H1 (cell line): ENCODE results near the gene IL23A. TPM values are rescaled to one million over a fixed set of nuclear protein-coding genes. Genes with fewer than 3 reads are reported as not detected.

Experiments
- CTCF ChIA-PET: fragments of 300-600 bp; sonication (Branson Sonifier 250); formaldehyde crosslinking; loops from one replicate; lab custom pipeline; 2021; ENCODE audit not compliant: partially characterized antibody; lab: Charles Lee
- POLR2A ChIA-PET: fragments of 300-600 bp; sonication (Branson Sonifier 250); formaldehyde crosslinking; loops from one replicate; lab custom pipeline; 2021; ENCODE audit warnings: inconsistent platforms; ENCODE audit not compliant: partially characterized antibody; lab: Charles Lee
- DNase-seq, 2 experiments: peaks; one replicate each; pipeline versions ENCODE4 v3.0.0 to v3.0.0-alpha.2; 2010 to 2022; ENCODE audit warnings: low spot score in 2 of 2, low read depth in 1 of 2, mixed read lengths in 1 of 2
- FAIRE-seq: peaks from 2 replicates; lab custom pipeline; 2011; peaks lifted over from hg19 to GRCh38; lab: Jason Lieb, UNC
- H2AFZ ChIP-seq: 2 replicates; pipeline ENCODE4 v1.8.1; 2012; ENCODE audit warnings: low read length, inconsistent platforms
- H2AK5ac ChIP-seq: 2 replicates; pipeline ENCODE4 v1.6.1; 2013; ENCODE audit warnings: low read depth, low read length
- H2BK120ac ChIP-seq: replicated peaks from 2 replicates; pipeline ENCODE3; 2013; ENCODE audit warnings: low read depth, low read length, inconsistent platforms
- H2BK12ac ChIP-seq: 2 replicates; pipeline ENCODE4 v1.6.1; 2013; ENCODE audit warnings: low read depth, low read length
- H2BK15ac ChIP-seq: 2 replicates; pipeline ENCODE4 v1.6.1; 2013; ENCODE audit warnings: low read length
- H2BK20ac ChIP-seq: 2 replicates; pipeline ENCODE4 v1.6.1; 2013; ENCODE audit warnings: low read length
- H2BK5ac ChIP-seq: 2 replicates; pipeline ENCODE4 v1.6.1; 2013; ENCODE audit warnings: low read depth, low read length
- H3K14ac ChIP-seq: 2 replicates; pipeline ENCODE4 v1.6.1; 2013; ENCODE audit warnings: inconsistent platforms; ENCODE audit not compliant: insufficient read length
- H3K18ac ChIP-seq: 2 replicates; pipeline ENCODE4 v1.6.1; 2013; ENCODE audit warnings: low read length; ENCODE audit errors: extremely low read depth
- H3K23ac ChIP-seq: 2 replicates; pipeline ENCODE4 v1.6.1; 2013; ENCODE audit warnings: inconsistent platforms; ENCODE audit not compliant: insufficient read length
- H3K23me2 ChIP-seq: 2 replicates; pipeline ENCODE4 v1.6.1; 2013; ENCODE audit warnings: low read depth, low read length
- H3K27ac ChIP-seq: 2 replicates; pipeline ENCODE4 v1.6.1; 2011; ENCODE audit warnings: low read depth, low read length, inconsistent platforms
- H3K27me3 ChIP-seq, 4 experiments: replicated peaks in 1 of 4; 1 replicate in 1 of 4; 2 replicates in 3 of 4; pipeline versions ENCODE4 v1.6.1 to v1.8.1; 2011 to 2013; ENCODE audit warnings: low read length in 3 of 4, mild to moderate bottlenecking in 3 of 4, inconsistent platforms in 2 of 4, mixed read lengths in 2 of 4, moderate library complexity in 1 of 4; ENCODE audit not compliant: control insufficient read depth in 3 of 4, insufficient read depth in 3 of 4; ENCODE audit errors: extremely low read depth in 1 of 4
- H3K36me3 ChIP-seq, 4 experiments: 2 replicates each; pipeline versions ENCODE4 v1.6.1 to v1.8.1; 2011 to 2013; ENCODE audit warnings: mild to moderate bottlenecking in 4 of 4, low read length in 3 of 4, moderate library complexity in 2 of 4, control low read depth in 1 of 4, inconsistent platforms in 1 of 4; ENCODE audit not compliant: insufficient read depth in 4 of 4, control insufficient read depth in 2 of 4
- H3K4ac ChIP-seq: replicated peaks from 2 replicates; pipeline ENCODE3; 2013; ENCODE audit warnings: low read length, low read depth, mixed read lengths, inconsistent platforms; ENCODE audit not compliant: insufficient read length
- H3K4me1 ChIP-seq, 4 experiments: replicated peaks in 1 of 4; 1 replicate in 1 of 4; 2 replicates in 3 of 4; pipeline versions ENCODE4 v1.6.1 to v1.8.1; 2011 to 2013; ENCODE audit warnings: low read length in 3 of 4, inconsistent platforms in 2 of 4, mixed read lengths in 1 of 4; ENCODE audit not compliant: insufficient read depth in 4 of 4, control insufficient read depth in 3 of 4
- H3K4me2 ChIP-seq, 2 experiments: 2 replicates each; pipeline versions ENCODE4 v1.6.1 to v1.8.1; 2011 to 2013; ENCODE audit warnings: low read depth in 2 of 2, low read length in 2 of 2, control low read depth in 1 of 2, inconsistent platforms in 1 of 2, mild to moderate bottlenecking in 1 of 2; ENCODE audit not compliant: insufficient read depth in 1 of 2
- H3K4me3 ChIP-seq, 4 experiments: fragments of 200-600, 300-600 bp in 1 of 4; sonication (generic), shearing (Covaris generic), sonication (Bioruptor Twin) in 1 of 4; 2 replicates each; pipeline versions ENCODE4 v1.5.1 to v1.8.1; 2011 to 2016; ENCODE audit warnings: low read length in 4 of 4, low read depth in 3 of 4, control low read depth in 2 of 4, inconsistent platforms in 2 of 4, mild to moderate bottlenecking in 2 of 4, mixed read lengths in 1 of 4, moderate library complexity in 1 of 4; ENCODE audit not compliant: insufficient read depth in 2 of 4; ENCODE audit errors: extremely low read depth in 1 of 4
- H3K56ac ChIP-seq: replicated peaks from 2 replicates; pipeline ENCODE3; 2013; ENCODE audit warnings: low read depth, mild to moderate bottlenecking, mixed read lengths, low read length, inconsistent platforms; ENCODE audit not compliant: insufficient read length
- H3K79me1 ChIP-seq: 2 replicates; pipeline ENCODE4 v1.6.1; 2013; ENCODE audit warnings: low read depth, low read length, control low read depth
- H3K79me2 ChIP-seq, 2 experiments: 2 replicates each; pipeline versions ENCODE4 v1.6.1 to v1.8.1; 2012 to 2013; ENCODE audit warnings: low read length in 2 of 2, mild to moderate bottlenecking in 2 of 2, inconsistent platforms in 1 of 2; ENCODE audit not compliant: insufficient read depth in 2 of 2, control insufficient read depth in 1 of 2
- H3K9ac ChIP-seq, 4 experiments: replicated peaks in 1 of 4; 1 replicate in 1 of 4; 2 replicates in 3 of 4; pipeline versions ENCODE4 v1.6.1 to v1.8.1; 2011 to 2013; ENCODE audit warnings: low read depth in 3 of 4, low read length in 3 of 4, control low read depth in 2 of 4, mild to moderate bottlenecking in 2 of 4, moderate library complexity in 2 of 4, inconsistent platforms in 1 of 4; ENCODE audit errors: extremely low read depth in 1 of 4
- H3K9me3 ChIP-seq, 2 experiments: 2 replicates each; pipeline versions ENCODE4 v1.6.1 to v1.8.1; 2012 to 2013; ENCODE audit warnings: mild to moderate bottlenecking in 2 of 2, moderate library complexity in 2 of 2, control low read depth in 1 of 2, inconsistent platforms in 1 of 2, low read depth in 1 of 2, low read length in 1 of 2, mixed read lengths in 1 of 2; ENCODE audit not compliant: insufficient read depth in 2 of 2
- H4K20me1 ChIP-seq, 2 experiments: replicated peaks in 1 of 2; 2 replicates each; pipeline versions ENCODE3 to v1.8.1; 2011 to 2013; ENCODE audit warnings: inconsistent platforms in 2 of 2, low read length in 2 of 2, mild to moderate bottlenecking in 1 of 2; ENCODE audit not compliant: insufficient read depth in 2 of 2, control insufficient read depth in 1 of 2
- H4K5ac ChIP-seq: 2 replicates; pipeline ENCODE4 v1.6.1; 2013; ENCODE audit warnings: low read length, low read depth, mixed read lengths, inconsistent platforms; ENCODE audit not compliant: insufficient read length
- H4K8ac ChIP-seq: 2 replicates; pipeline ENCODE4 v1.8.0; 2013; ENCODE audit warnings: mild to moderate bottlenecking, moderate library complexity, low read length, inconsistent platforms; ENCODE audit not compliant: insufficient read depth; ENCODE audit errors: extremely low read depth
- H4K91ac ChIP-seq: replicated peaks from 2 replicates; pipeline ENCODE3; 2013; ENCODE audit warnings: low read length, mixed read lengths, inconsistent platforms; ENCODE audit not compliant: insufficient read length
- ZNF274 ChIP-seq: IDR thresholded peaks from 2 replicates; pipeline ENCODE4 v1.7.0; 2012; ENCODE audit warnings: low read length, borderline replicate concordance; ENCODE audit errors: extremely low read depth
- WGBS, 2 experiments: shearing (Covaris generic) in 1 of 2; methylation state at CpG; one replicate each; pipeline versions ENCODE4 v1.1.6 to v1.1.7; 2013 to 2015; ENCODE audit warnings: low lambda C conversion rate in 2 of 2, mixed read lengths in 2 of 2, inconsistent platforms in 1 of 2, low coverage in 1 of 2, missing lambda C conversion rate in 1 of 2; ENCODE audit not compliant: insufficient replicate concordance in 2 of 2, insufficient coverage in 1 of 2, insufficient read length in 1 of 2; ENCODE audit errors: extremely low coverage in 1 of 2, missing lambda C conversion rate in 1 of 2; 5-methylcytosine and 5-hydroxymethylcytosine counted together
- polyA plus RNA-seq, 7 experiments: library from polyadenylated mRNA; depleted of rRNA in 3 of 7; stranded (reverse) in 5 of 7; unstranded in 2 of 7; fragments of >200 nt in 5 of 7; fragments of 200-250 nt in 2 of 7; gene quantifications; 1 replicate in 5 of 7; 2 replicates in 1 of 7; 4 replicates in 1 of 7; pipeline versions ENCODE4 v1.2.1 to v1.2.3, GENCODE V29; 2011 to 2013; ENCODE audit warnings: missing spikeins in 2 of 7, mixed read lengths in 2 of 7
- small RNA-seq: library from polyadenylated mRNA; stranded (forward); fragments of <200 nt; extraction: miRNeasy Mini kit (QIAGEN cat#:217004); gene quantifications from one replicate; pipeline ENCODE3, GENCODE V24; 2013; ENCODE audit not compliant: insufficient read depth
- total RNA-seq: library from RNA; stranded (reverse); fragmentation: NEBNext Ultra II Directional; extraction: Animal tissue kit (Norgen Biotek cat#: 25700); gene quantifications from 2 replicates; pipeline ENCODE4 v1.2.1, GENCODE V29; 2021

Gene IL23A
- total and polyA plus RNA-seq, 2 of the 8 experiments (the other 6 are each of a cell fraction or from before 2014, with no cell fraction given), result 2.3 to 3.6 TPM

DNA sequence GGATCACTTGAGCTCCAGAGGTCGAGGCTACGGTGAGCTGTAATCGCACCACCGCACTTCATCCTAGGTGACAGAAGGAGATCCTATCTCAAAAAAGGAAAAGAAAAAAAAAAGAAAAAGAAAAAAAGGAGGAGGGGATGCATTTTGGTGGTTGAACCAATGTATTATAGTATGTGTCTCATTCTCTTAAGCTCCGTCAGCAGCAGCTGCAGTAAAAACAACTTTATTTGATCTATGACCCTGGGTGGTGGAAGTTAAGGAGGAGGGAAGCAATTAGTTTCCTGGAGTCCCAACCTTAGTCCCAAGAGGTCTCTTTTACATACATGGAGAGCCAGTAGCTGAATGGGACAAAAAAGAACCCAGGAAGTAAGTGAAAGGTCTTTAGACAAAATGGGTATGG, 50.7 kb downstream of the IL23A start:
- Histone ChIP-seq H2BK15ac (no peak overlapping the region), H2BK12ac (no peak overlapping the region), H3K9ac (no peak overlapping the region), H3K9me3 (no peaks in the 10 kb centered on the region), H4K20me1 (no peaks in the 10 kb centered on the region), H3K18ac (no peak overlapping the region), H4K5ac (no peak overlapping the region), H2AK5ac (no peak overlapping the region), H3K4ac (no peak overlapping the region), H3K27me3 (no peaks in the 10 kb centered on the region), H2AFZ (no peak overlapping the region), H2BK5ac (no peak overlapping the region), H3K23me2 (no peaks in the 10 kb centered on the region), H3K56ac (no peak overlapping the region), H3K14ac (no peak overlapping the region), H3K4me1 (peaks cover 0 to 3% (median 0%) of the 10 kb centered on the region in 4 experiments; a peak in 1 of 7 replicates), H2BK120ac (no peak overlapping the region), H3K36me3 (no peaks in the 10 kb centered on the region), H3K4me2 (no peak overlapping the region), H3K79me1 (no peaks in the 10 kb centered on the region), H2BK20ac (no peak overlapping the region), H3K23ac (no peak overlapping the region), H3K4me3 (no peak overlapping the region), H4K8ac (no peak overlapping the region), H3K79me2 (no peaks in the 10 kb centered on the region), H3K27ac (no peak overlapping the region), H4K91ac (no peak overlapping the region)
- ChIA-PET POLR2A (interaction anchor here (0.6 kb wide), 1 partner anchor 10 kb away, joined by 4 read pairs; no protein-coding TSS in a partner anchor), CTCF (interaction anchor here (0.7 to 1.2 kb wide), 2 partner anchors 28 to 65 kb away, joined by 3 read pairs; no protein-coding TSS in a partner anchor)
- no peak for TF ChIP-seq ZNF274
- no peak for FAIRE-seq
- DNase-seq, result no peak
- 89% methylated on average over 5 of the region's 5 CpGs; no CpG with 5 or more reads in 1 of the 2 experiments for WGBS, 2 experiments

Small RNAs within 50 kb of the gene (small RNA-seq; reads per million reads assigned to genes)
- not detected for gene RNU7-40P

Other genes with a start within 250 kb of the IL23A start
- 237 and 242 TPM in 2 replicates for gene PA2G4, start 234.3 kb upstream of the IL23A start, total RNA-seq
- 100 and 159 TPM in 2 replicates for gene PA2G4, start 234.3 kb upstream of the IL23A start, polyA plus RNA-seq (2011; rRNA removed)
- gene RPL41, start 222.3 kb upstream of the IL23A start, total RNA-seq, result 4,440 and 4,619 TPM in 2 replicates
- gene RPL41, start 222.3 kb upstream of the IL23A start, polyA plus RNA-seq (2011; rRNA removed), result 10,552 and 16,488 TPM in 2 replicates
- gene ZC3H10, start 220.6 kb upstream of the IL23A start, total RNA-seq, result 11.2 and 12.5 TPM in 2 replicates
- 4.0 and 5.1 TPM in 2 replicates for gene ZC3H10, start 220.6 kb upstream of the IL23A start, polyA plus RNA-seq (2011; rRNA removed)
- gene ESYT1, start 210.6 kb upstream of the IL23A start, total RNA-seq, result 85.1 and 86.9 TPM in 2 replicates
- gene ESYT1, start 210.6 kb upstream of the IL23A start, polyA plus RNA-seq (2011; rRNA removed), result 165 and 174 TPM in 2 replicates
- gene MYL6B, start 186.3 kb upstream of the IL23A start, total RNA-seq, result 162 and 163 TPM in 2 replicates
- gene MYL6B, start 186.3 kb upstream of the IL23A start, polyA plus RNA-seq (2011; rRNA removed), result 146 and 202 TPM in 2 replicates
- gene MYL6, start 180.5 kb upstream of the IL23A start, total RNA-seq, result 1,130 and 1,137 TPM in 2 replicates
- gene MYL6, start 180.5 kb upstream of the IL23A start, polyA plus RNA-seq (2011; rRNA removed), result 1,664 and 2,279 TPM in 2 replicates
- 66.3 and 78.5 TPM in 2 replicates for gene SMARCC2, start 149.4 kb upstream of the IL23A start, total RNA-seq
- gene SMARCC2, start 149.4 kb upstream of the IL23A start, polyA plus RNA-seq (2011; rRNA removed), result 33.9 and 40.5 TPM in 2 replicates
- gene RNF41, start 117.0 kb upstream of the IL23A start, total RNA-seq, result 55.0 and 55.5 TPM in 2 replicates
- 98.6 and 127 TPM in 2 replicates for gene RNF41, start 117.0 kb upstream of the IL23A start, polyA plus RNA-seq (2011; rRNA removed)
- 56.1 and 58.1 TPM in 2 replicates for gene NABP2, start 114.5 kb upstream of the IL23A start, total RNA-seq
- gene NABP2, start 114.5 kb upstream of the IL23A start, polyA plus RNA-seq (2011; rRNA removed), result 59.8 and 67.5 TPM in 2 replicates
- gene SLC39A5, start 108.8 kb upstream of the IL23A start, total RNA-seq, result 0.25 TPM in 1 of 2 replicates, not detected in the other
- 0.27 and 0.75 TPM in 2 replicates for gene SLC39A5, start 108.8 kb upstream of the IL23A start, polyA plus RNA-seq (2011; rRNA removed)
- 34.1 and 36.3 TPM in 2 replicates for gene ANKRD52, start 80.5 kb upstream of the IL23A start, total RNA-seq
- gene ANKRD52, start 80.5 kb upstream of the IL23A start, polyA plus RNA-seq (2011; rRNA removed), result 14.0 and 20.7 TPM in 2 replicates
- gene COQ10A, start 71.9 kb upstream of the IL23A start, total RNA-seq, result 21.8 and 22.8 TPM in 2 replicates
- 39.5 and 42.9 TPM in 2 replicates for gene COQ10A, start 71.9 kb upstream of the IL23A start, polyA plus RNA-seq (2011; rRNA removed)
- 238 and 243 TPM in 2 replicates for gene CS, start 38.6 kb upstream of the IL23A start, total RNA-seq
- gene CS, start 38.6 kb upstream of the IL23A start, polyA plus RNA-seq (2011; rRNA removed), result 82.4 and 96.6 TPM in 2 replicates
- gene CNPY2, start 22.9 kb upstream of the IL23A start, total RNA-seq, result 195 and 203 TPM in 2 replicates
- gene CNPY2, start 22.9 kb upstream of the IL23A start, polyA plus RNA-seq (2011; rRNA removed), result 222 and 281 TPM in 2 replicates
- 30.5 and 36.7 TPM in 2 replicates for gene PAN2, start 4.9 kb upstream of the IL23A start, total RNA-seq
- gene PAN2, start 4.9 kb upstream of the IL23A start, polyA plus RNA-seq (2011; rRNA removed), result 29.6 and 37.1 TPM in 2 replicates
- 42.4 and 44.7 TPM in 2 replicates for gene STAT2, start 21.2 kb downstream of the IL23A start, total RNA-seq
- 37.1 and 39.9 TPM in 2 replicates for gene STAT2, start 21.2 kb downstream of the IL23A start, polyA plus RNA-seq (2011; rRNA removed)
- not detected in 2 replicates for gene APOF, start 24.0 kb downstream of the IL23A start, total RNA-seq
- not detected in 2 replicates for gene APOF, start 24.0 kb downstream of the IL23A start, polyA plus RNA-seq (2011; rRNA removed)
- 86.7 and 88.7 TPM in 2 replicates for gene TIMELESS, start 110.5 kb downstream of the IL23A start, total RNA-seq
- gene TIMELESS, start 110.5 kb downstream of the IL23A start, polyA plus RNA-seq (2011; rRNA removed), result 17.1 and 19.9 TPM in 2 replicates
- gene MIP, start 115.8 kb downstream of the IL23A start, total RNA-seq, result 0.19 TPM in 1 of 2 replicates, not detected in the other
- gene MIP, start 115.8 kb downstream of the IL23A start, polyA plus RNA-seq (2011; rRNA removed), result 0.05 and 0.13 TPM in 2 replicates
- gene SPRYD4, start 129.7 kb downstream of the IL23A start, total RNA-seq, result 4.0 and 4.3 TPM in 2 replicates
- gene SPRYD4, start 129.7 kb downstream of the IL23A start, polyA plus RNA-seq (2011; rRNA removed), result 4.9 and 5.3 TPM in 2 replicates
- gene GLS2, start 149.3 kb downstream of the IL23A start, total RNA-seq, result 14.5 and 16.9 TPM in 2 replicates
- 20.1 and 22.5 TPM in 2 replicates for gene GLS2, start 149.3 kb downstream of the IL23A start, polyA plus RNA-seq (2011; rRNA removed)
- gene RBMS2, start 182.9 kb downstream of the IL23A start, total RNA-seq, result 25.5 and 31.3 TPM in 2 replicates
- 9.6 TPM in 2 replicates for gene RBMS2, start 182.9 kb downstream of the IL23A start, polyA plus RNA-seq (2011; rRNA removed)